HG03521 (cell line): ENCODE data around the gene RSRC2.

Source experiments
- ATAC-seq: cut with Tn5 transposase; IDR thresholded peaks from one replicate; pipeline ENCODE4 v1.9.1; 2021; ENCODE audit warnings: mild to moderate bottlenecking, moderate library complexity; ENCODE audit not compliant: unreplicated experiment

Gene RSRC2

DNA sequence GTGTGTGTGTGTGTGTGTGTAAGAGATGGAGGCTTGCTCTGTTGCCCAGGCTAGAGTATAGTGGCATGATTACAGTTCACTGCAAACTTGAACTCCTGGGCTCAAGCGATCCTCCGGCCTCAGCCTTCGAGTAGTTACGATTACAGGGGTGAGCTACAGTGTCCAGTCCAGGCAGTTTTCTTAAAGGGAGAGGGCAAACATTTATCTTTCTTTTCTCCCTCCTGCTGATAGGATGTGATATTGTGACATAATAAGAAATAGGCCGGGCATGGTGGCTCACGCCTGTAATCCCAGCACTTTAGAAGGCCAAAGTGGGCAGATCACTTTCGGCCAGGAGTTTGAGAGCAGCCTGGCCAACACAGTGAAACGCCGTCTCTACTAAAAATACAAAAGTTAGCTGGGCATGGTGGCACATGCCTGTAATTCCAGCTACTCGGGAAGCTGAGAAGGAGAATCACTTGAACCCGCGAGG, 72.5 kb downstream of the RSRC2 start:
- no peak for ATAC-seq
